GDM1 (cell line): ENCODE data around the gene CCDC12.

ENCODE experiments used
- DNase-seq: peaks from one replicate; lab custom pipeline; 2025; lab: John Stamatoyannopoulos, UW

CCDC12 gene

GRCh38 chr3:46935989-46936558 lies 40.5 kb downstream of the CCDC12 start:
- no peak for DNase-seq

- no peak for DNase-seq
Observed at GRCh38 chr3:46935168-46935858, 41.2 kb downstream of the CCDC12 start.

GRCh38 chr3:46934498-46935167 lies 41.9 kb downstream of the CCDC12 start:
- no peak for DNase-seq

GRCh38 chr3:46934072-46934471 lies 42.5 kb downstream of the CCDC12 start:
- no peak for DNase-seq

GRCh38 chr3:46933261-46933660 lies 43.3 kb downstream of the CCDC12 start:
- no peak for DNase-seq

GRCh38 chr3:46932455-46933225 lies 43.9 kb downstream of the CCDC12 start:
- no peak for DNase-seq

- no peak for DNase-seq
Observed at GRCh38 chr3:46931631-46932331, 44.8 kb downstream of the CCDC12 start.

- no peak for DNase-seq
Observed at GRCh38 chr3:46930945-46931403, 45.6 kb downstream of the CCDC12 start.

- no peak for DNase-seq
Observed at GRCh38 chr3:46930166-46930944, 46.2 kb downstream of the CCDC12 start.

GRCh38 chr3:46929324-46929723 lies 47.2 kb downstream of the CCDC12 start:
- DNase-seq, result no peak

- DNase-seq, result peak; percentile 70
Observed at GRCh38 chr3:46928282-46928681, 48.3 kb downstream of the CCDC12 start.

- DNase-seq, result no peak
Observed at GRCh38 chr3:46927718-46928073, 48.8 kb downstream of the CCDC12 start.

- DNase-seq, result peak; percentile 73
Observed at GRCh38 chr3:46926871-46927717, 49.5 kb downstream of the CCDC12 start.

- DNase-seq, result no peak
Observed at GRCh38 chr3:46926447-46926846, 50.1 kb downstream of the CCDC12 start.

GRCh38 chr3:46926039-46926438 lies 50.5 kb downstream of the CCDC12 start:
- DNase-seq, result no peak

- DNase-seq, result no peak
Observed at GRCh38 chr3:46925585-46925934, 51.0 kb downstream of the CCDC12 start.

GRCh38 chr3:46924921-46925584 lies 51.5 kb downstream of the CCDC12 start:
- no peak for DNase-seq

- peak; percentile 19 for DNase-seq
Observed at GRCh38 chr3:46923559-46924350, 52.8 kb downstream of the CCDC12 start.
